ENCODE results near the gene PTGS1.

DNA sequence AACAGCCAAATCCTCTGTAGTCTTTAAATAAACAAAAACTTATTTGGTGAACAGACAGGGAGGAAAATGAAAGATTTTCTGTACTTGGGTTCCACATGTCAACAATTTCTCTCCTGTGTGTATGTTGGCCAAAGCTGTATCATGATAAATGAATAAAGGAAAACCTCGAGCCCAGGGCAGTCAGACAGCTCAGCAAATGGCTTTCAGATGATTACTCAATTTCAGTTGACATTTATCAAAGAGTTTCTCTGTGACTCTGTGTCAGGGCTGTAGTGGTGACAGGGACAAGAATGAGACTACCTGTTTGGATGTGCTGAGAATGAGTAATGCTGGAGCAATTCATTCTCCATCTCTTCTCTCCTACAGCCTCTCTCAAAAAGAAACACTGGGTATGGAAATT is 45.7 kb upstream of the PTGS1 start:
- TF ChIP-seq, protein P1, sequence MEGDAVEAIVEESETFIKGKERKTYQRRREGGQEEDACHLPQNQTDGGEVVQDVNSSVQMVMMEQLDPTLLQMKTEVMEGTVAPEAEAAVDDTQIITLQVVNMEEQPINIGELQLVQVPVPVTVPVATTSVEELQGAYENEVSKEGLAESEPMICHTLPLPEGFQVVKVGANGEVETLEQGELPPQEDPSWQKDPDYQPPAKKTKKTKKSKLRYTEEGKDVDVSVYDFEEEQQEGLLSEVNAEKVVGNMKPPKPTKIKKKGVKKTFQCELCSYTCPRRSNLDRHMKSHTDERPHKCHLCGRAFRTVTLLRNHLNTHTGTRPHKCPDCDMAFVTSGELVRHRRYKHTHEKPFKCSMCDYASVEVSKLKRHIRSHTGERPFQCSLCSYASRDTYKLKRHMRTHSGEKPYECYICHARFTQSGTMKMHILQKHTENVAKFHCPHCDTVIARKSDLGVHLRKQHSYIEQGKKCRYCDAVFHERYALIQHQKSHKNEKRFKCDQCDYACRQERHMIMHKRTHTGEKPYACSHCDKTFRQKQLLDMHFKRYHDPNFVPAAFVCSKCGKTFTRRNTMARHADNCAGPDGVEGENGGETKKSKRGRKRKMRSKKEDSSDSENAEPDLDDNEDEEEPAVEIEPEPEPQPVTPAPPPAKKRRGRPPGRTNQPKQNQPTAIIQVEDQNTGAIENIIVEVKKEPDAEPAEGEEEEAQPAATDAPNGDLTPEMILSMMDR (conservative IDR thresholded peaks at IDR 0.05; ENCODE audit: low read length), result no peak
- TF ChIP-seq EZH2phosphoT487 (IDR thresholded peaks at IDR 0.05; ENCODE audit: borderline replicate concordance), result no peak

All from Loucy (cell line).